ENCODE data around the gene RASL12. TPM values are rescaled to one million over a fixed set of nuclear protein-coding genes. Genes with fewer than 3 reads are reported as not detected.
"Not testable (repeated sequence)": the region's sequence is repeated elsewhere in the genome, so short reads cannot be mapped to it uniquely, and the experiment has no call there.

The RASL12 gene
- total and polyA plus RNA-seq, 2 of the 4 experiments (the other 2 are of a cell fraction), result 0.18 to 0.22 TPM

DNA sequence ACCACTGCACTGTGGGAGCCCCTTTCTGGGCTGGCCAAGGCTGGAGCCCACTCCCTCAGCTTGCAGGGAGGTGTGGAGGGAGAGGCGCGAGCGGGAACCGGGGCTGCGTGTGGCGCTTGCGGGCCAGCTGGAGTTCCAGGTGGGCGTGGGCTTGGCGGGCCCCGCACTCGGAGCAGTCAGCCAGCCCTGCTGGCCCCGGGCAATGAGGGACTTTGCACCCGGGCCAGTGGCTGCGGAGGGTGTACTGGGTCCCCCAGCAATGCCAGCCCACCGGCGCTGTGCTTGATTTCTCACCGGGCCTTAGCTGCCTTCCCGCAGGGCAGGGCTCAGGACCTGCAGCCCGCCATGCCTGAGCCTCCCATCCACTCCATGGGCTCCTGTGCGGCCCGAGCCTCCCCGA lies 7.2 kb upstream of the RASL12 start:
- H3K79me1 ChIP-seq (ENCODE audit: low read depth in 1 of 2, low read length in 2 of 2); H3K36me3 ChIP-seq (ENCODE audit: control insufficient read depth, insufficient read depth, low read length); H3K23ac ChIP-seq (ENCODE audit: low read depth, low read length); intact Hi-C loops (cut with micrococcal nuclease); H4K91ac ChIP-seq (ENCODE audit: insufficient read depth, low read depth, low read length); H4K5ac ChIP-seq (ENCODE audit: low read depth, low read length); H2AFZ ChIP-seq (replicated peaks; ENCODE audit: low read length, poor library complexity); H3K4me2 ChIP-seq (ENCODE audit: low read depth, low read length); H3K4me3 ChIP-seq (ENCODE audit: insufficient read depth, low read depth, low read length); H3K27ac ChIP-seq (ENCODE audit: insufficient read depth, low read length); H2BK5ac ChIP-seq (ENCODE audit: low read depth, low read length, poor library complexity, severe bottlenecking); in situ Hi-C loops (cut with MboI; ENCODE audit: low sequenced_read_pairs); H2BK15ac ChIP-seq (ENCODE audit: low read depth, low read length); H3K56ac ChIP-seq (ENCODE audit: extremely low read depth, insufficient read depth, low read length); H2AK5ac ChIP-seq (ENCODE audit: low read depth, low read length); ATAC-seq (ENCODE audit: low read depth); BruUV-seq (replicated peaks); H3K4ac ChIP-seq (ENCODE audit: low read depth, low read length); H3K18ac ChIP-seq (ENCODE audit: low read depth, low read length); H2BK120ac ChIP-seq (ENCODE audit: low read depth, low read length); POLR2A ChIA-PET (ENCODE audit: unreplicated experiment); H4K8ac ChIP-seq (ENCODE audit: low read depth in 2 of 2, low read length in 2 of 2); H3K9ac ChIP-seq (ENCODE audit: low read depth, low read length); H4K20me1 ChIP-seq (ENCODE audit: insufficient read depth, low read length); H2AK9ac ChIP-seq (replicated peaks; ENCODE audit: low read depth, low read length, poor library complexity); dilution Hi-C loops (cut with HindIII; ENCODE audit: low sequenced_read_pairs, unreplicated experiment); H3K9me3 ChIP-seq (ENCODE audit: control insufficient read depth, insufficient read depth, low read length); H3K14ac ChIP-seq (replicated peaks; ENCODE audit: low read depth, low read length); DNase-seq; H2BK20ac ChIP-seq (ENCODE audit: low read depth, low read length): not testable (repeated sequence)
- no CpG with 5 or more reads among the region's 22 CpGs for WGBS, 2 experiments (ENCODE audit: extremely low coverage in 2 of 2, insufficient read length in 1 of 2)
- H3K4me1 ChIP-seq (ENCODE audit: control insufficient read depth, insufficient read depth, low read length), result peaks cover 23% of the 10 kb centered on the region
- CTCF ChIA-PET, result interaction anchor here (0.7 kb wide), 1 partner anchor 8 kb away, joined by 3 read pairs; no protein-coding TSS in a partner anchor
- peaks cover 22% of the 10 kb centered on the region for H3K9me1 ChIP-seq (ENCODE audit: insufficient read depth, low read length)
- peaks cover 17% of the 10 kb centered on the region for H3K27me3 ChIP-seq (ENCODE audit: control insufficient read depth, insufficient read depth, low read length)

Data from IMR-90 (cell line).